Measurements from ENCODE around the gene URB2.

URB2 gene

GRCh38 chr1:229674042-229674441 is 48.0 kb downstream of the URB2 start:
- Histone ChIP-seq H3K36me3 (no peaks in the 10 kb centered on the region), H3K9me3 (no peaks in the 10 kb centered on the region), H3K27me3 (no peaks in the 10 kb centered on the region), H3K4me3 (ENCODE audit: low read depth in 1 of 2, low read length in 1 of 2) (no peak overlapping the region), H3K27ac (no peak overlapping the region), H3K4me1 (ENCODE audit: control insufficient read depth in 1 of 2, insufficient read depth in 1 of 2, low read depth in 1 of 2, low read length in 1 of 2) (no peaks in the 10 kb centered on the region)
- no peak for TF ChIP-seq CTCF (IDR thresholded peaks at IDR 0.05)

DNA sequence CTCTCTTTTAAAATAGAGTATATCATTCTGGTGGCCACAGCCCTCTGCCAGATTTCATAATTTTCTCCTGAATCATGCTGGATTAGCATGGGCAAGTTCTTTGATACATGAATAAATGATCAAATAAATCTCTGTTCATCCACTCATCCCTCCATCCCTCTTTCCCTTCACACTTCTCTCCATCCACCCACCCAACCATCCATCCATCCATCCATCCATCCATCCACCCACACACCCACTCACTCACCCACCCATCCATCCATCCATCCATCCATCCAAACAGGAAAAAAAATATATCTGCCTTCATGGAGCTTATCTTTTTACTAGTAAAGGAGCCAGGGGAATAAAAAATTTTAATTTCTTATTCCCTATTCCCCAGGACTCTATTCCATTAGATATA is 49.3 kb downstream of the URB2 start:
- TF ChIP-seq CTCF (IDR thresholded peaks at IDR 0.05), result no peak
- Histone ChIP-seq H3K4me1 (ENCODE audit: control insufficient read depth in 1 of 2, insufficient read depth in 1 of 2, low read depth in 1 of 2, low read length in 1 of 2) (no peaks in the 10 kb centered on the region), H3K27me3 (no peaks in the 10 kb centered on the region), H3K27ac (no peak overlapping the region), H3K4me3 (ENCODE audit: low read depth in 1 of 2, low read length in 1 of 2) (no peak overlapping the region), H3K36me3 (no peaks in the 10 kb centered on the region), H3K9me3 (no peaks in the 10 kb centered on the region)

DNA sequence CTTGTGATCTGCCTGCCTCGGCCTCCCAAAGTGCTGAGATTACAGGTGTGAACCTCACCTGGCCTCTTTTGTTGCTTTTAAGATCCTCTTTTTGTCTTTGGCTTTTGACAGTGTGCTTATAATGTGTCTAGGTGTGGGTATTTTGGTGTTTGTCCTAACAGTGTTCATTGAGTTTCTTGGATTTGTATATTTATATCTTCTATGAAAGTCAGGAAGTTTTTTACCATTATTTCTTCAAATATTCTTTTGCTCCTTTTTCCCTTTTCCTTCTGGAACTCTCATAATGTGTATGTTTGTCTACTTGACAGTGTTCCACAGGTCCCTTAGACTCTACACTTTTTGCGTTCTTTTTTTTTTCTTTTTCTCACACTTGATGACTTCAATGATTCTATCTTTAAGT is 59.1 kb downstream of the URB2 start:
- Histone ChIP-seq H3K4me1 (ENCODE audit: control insufficient read depth in 1 of 2, insufficient read depth in 1 of 2, low read depth in 1 of 2, low read length in 1 of 2) (no peaks in the 10 kb centered on the region), H3K4me3 (ENCODE audit: low read depth in 1 of 2, low read length in 1 of 2) (no peak overlapping the region), H3K27ac (no peak overlapping the region), H3K36me3 (no peaks in the 10 kb centered on the region), H3K27me3 (no peaks in the 10 kb centered on the region), H3K9me3 (no peaks in the 10 kb centered on the region)
- no peak for TF ChIP-seq CTCF (IDR thresholded peaks at IDR 0.05)

DNA sequence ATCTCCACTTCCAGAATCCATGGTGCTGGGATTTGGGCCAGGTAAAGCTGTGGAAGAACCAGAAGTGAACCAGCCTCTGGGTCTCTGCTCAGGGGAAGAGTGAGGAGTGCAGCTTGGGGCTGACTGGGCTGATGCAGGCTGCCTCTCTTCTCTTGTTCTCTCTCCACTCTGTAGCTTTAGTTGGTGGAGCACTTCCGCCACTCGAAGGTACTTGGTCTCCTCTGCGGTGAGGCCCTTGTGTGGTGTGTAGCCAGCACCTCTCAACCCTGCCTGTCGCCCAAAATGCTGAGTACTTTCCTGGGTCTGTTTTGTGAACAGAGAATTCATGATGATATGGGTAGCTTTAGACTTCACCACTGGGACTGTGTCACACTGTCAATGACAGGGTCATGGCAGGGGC is 63.2 kb downstream of the URB2 start:
- H3K4me1 ChIP-seq (ENCODE audit: control insufficient read depth in 1 of 2, insufficient read depth in 1 of 2, low read depth in 1 of 2, low read length in 1 of 2), result no peaks in the 10 kb centered on the region
- H3K36me3 ChIP-seq, result no peaks in the 10 kb centered on the region
- no peaks in the 10 kb centered on the region for H3K9me3 ChIP-seq
- TF ChIP-seq CTCF (IDR thresholded peaks at IDR 0.05), result no peak
- no peak overlapping the region for H3K27ac ChIP-seq
- H3K4me3 ChIP-seq (ENCODE audit: low read depth in 1 of 2, low read length in 1 of 2), result no peak overlapping the region
- H3K27me3 ChIP-seq, result peaks cover 23% of the 10 kb centered on the region

DNA sequence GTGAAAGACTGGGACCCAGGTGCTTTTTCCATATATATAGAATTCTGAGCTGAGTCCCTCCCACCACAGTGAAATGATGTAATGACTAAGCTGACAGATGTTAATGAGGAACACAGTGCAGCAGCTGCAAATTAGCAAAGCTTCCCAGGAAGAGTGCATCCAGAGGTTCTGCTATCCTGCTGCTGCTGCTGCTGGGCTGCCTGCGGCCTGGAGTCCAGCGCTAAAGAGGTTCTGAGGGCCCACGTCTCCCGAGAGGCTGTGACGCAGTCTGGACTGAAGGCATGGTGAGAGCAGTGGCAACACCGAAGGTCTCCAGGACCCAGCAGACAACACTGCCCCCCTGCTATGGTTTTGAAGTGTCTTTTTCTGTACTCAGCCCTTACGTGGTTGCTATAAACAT is 63.9 kb downstream of the URB2 start:
- Histone ChIP-seq H3K4me3 (ENCODE audit: low read depth in 1 of 2, low read length in 1 of 2) (no peak overlapping the region), H3K4me1 (ENCODE audit: control insufficient read depth in 1 of 2, insufficient read depth in 1 of 2, low read depth in 1 of 2, low read length in 1 of 2) (no peaks in the 10 kb centered on the region), H3K27ac (no peak overlapping the region), H3K9me3 (no peaks in the 10 kb centered on the region), H3K27me3 (peaks cover 26% of the 10 kb centered on the region), H3K36me3 (no peaks in the 10 kb centered on the region)
- no peak for TF ChIP-seq CTCF (IDR thresholded peaks at IDR 0.05)

- Histone ChIP-seq H3K4me1 (ENCODE audit: control insufficient read depth in 1 of 2, insufficient read depth in 1 of 2, low read depth in 1 of 2, low read length in 1 of 2) (no peaks in the 10 kb centered on the region), H3K9me3 (no peaks in the 10 kb centered on the region), H3K27ac (no peak overlapping the region)
Observed at GRCh38 chr1:229690662-229691061, 64.6 kb downstream of the URB2 start.

More at GRCh38 chr1:229690662-229691061, 64.6 kb downstream of the URB2 start:
- no peak for TF ChIP-seq CTCF (IDR thresholded peaks at IDR 0.05)
- H3K36me3 ChIP-seq, result no peaks in the 10 kb centered on the region
- peaks cover 26% of the 10 kb centered on the region for H3K27me3 ChIP-seq
- H3K4me3 ChIP-seq (ENCODE audit: low read depth in 1 of 2, low read length in 1 of 2), result no peak overlapping the region
